Measurements from ENCODE around the gene SUMF1. TPM values are rescaled to one million over a fixed set of nuclear protein-coding genes. Genes with fewer than 3 reads are reported as not detected.

SUMF1 gene
- total RNA-seq, 1 experiment from 2014 or later = 81.4 TPM

GRCh38 chr3:4416427-4416945 is 50.6 kb downstream of the SUMF1 start:
- DNase-seq (ENCODE audit: low read depth) = no peak

- DNase-seq (ENCODE audit: low read depth) = no peak
These were observed 53.6 kb downstream of the SUMF1 start for GRCh38 chr3:4413467-4413866.

- no peak for DNase-seq (ENCODE audit: low read depth)
These were observed 55.2 kb downstream of the SUMF1 start for GRCh38 chr3:4411833-4412232.

GRCh38 chr3:4411236-4411635 is 55.8 kb downstream of the SUMF1 start:
- no peak for DNase-seq (ENCODE audit: low read depth)

GRCh38 chr3:4410606-4411005 is 56.5 kb downstream of the SUMF1 start:
- DNase-seq (ENCODE audit: low read depth) = no peak

- no peak for DNase-seq (ENCODE audit: low read depth)
These were observed 57.0 kb downstream of the SUMF1 start for GRCh38 chr3:4409971-4410573.

GRCh38 chr3:4409415-4409814 is 57.7 kb downstream of the SUMF1 start:
- no peak for DNase-seq (ENCODE audit: low read depth)

GRCh38 chr3:4408958-4409357 is 58.1 kb downstream of the SUMF1 start:
- DNase-seq (ENCODE audit: low read depth) = no peak

GRCh38 chr3:4407941-4408340 is 59.1 kb downstream of the SUMF1 start:
- DNase-seq (ENCODE audit: low read depth) = no peak

- no peak for DNase-seq (ENCODE audit: low read depth)
These were observed 60.1 kb downstream of the SUMF1 start for GRCh38 chr3:4406746-4407568.

- DNase-seq (ENCODE audit: low read depth) = no peak
These were observed 62.2 kb downstream of the SUMF1 start for GRCh38 chr3:4404881-4405280.

GRCh38 chr3:4401441-4401840 is 65.6 kb downstream of the SUMF1 start:
- DNase-seq (ENCODE audit: low read depth) = peak; percentile 59

GRCh38 chr3:4399476-4399875 is 67.6 kb downstream of the SUMF1 start:
- no peak for DNase-seq (ENCODE audit: low read depth)

GRCh38 chr3:4398941-4399245 is 68.2 kb downstream of the SUMF1 start:
- DNase-seq (ENCODE audit: low read depth) = no peak

GRCh38 chr3:4398120-4398940 is 68.7 kb downstream of the SUMF1 start:
- DNase-seq (ENCODE audit: low read depth) = no peak

GRCh38 chr3:4397466-4397865 is 69.6 kb downstream of the SUMF1 start:
- no peak for DNase-seq (ENCODE audit: low read depth)

GRCh38 chr3:4396542-4396941 is 70.5 kb downstream of the SUMF1 start:
- DNase-seq (ENCODE audit: low read depth) = no peak

- no peak for DNase-seq (ENCODE audit: low read depth)
These were observed 71.1 kb downstream of the SUMF1 start for GRCh38 chr3:4396006-4396405.

- no peak for DNase-seq (ENCODE audit: low read depth)
These were observed 71.6 kb downstream of the SUMF1 start for GRCh38 chr3:4395448-4395847.

- no peak for DNase-seq (ENCODE audit: low read depth)
These were observed 72.5 kb downstream of the SUMF1 start for GRCh38 chr3:4394567-4394966.

GRCh38 chr3:4394048-4394447 is 73.0 kb downstream of the SUMF1 start:
- no peak for DNase-seq (ENCODE audit: low read depth)

GRCh38 chr3:4392992-4393391 is 74.1 kb downstream of the SUMF1 start:
- no peak for DNase-seq (ENCODE audit: low read depth)

Measured in LHCN-M2 (cell line).